Panc1 (cell line): ENCODE data around the gene NUSAP1.

ENCODE experiments used
- CTCF ChIP-seq: fragments of 450-650 bp; IDR thresholded peaks from 2 replicates; pipeline ENCODE4 v1.5.1; 2017; ENCODE audit warnings: mild to moderate bottlenecking
- POLR2AphosphoS5 ChIP-seq: IDR thresholded peaks from 2 replicates; pipeline ENCODE4 v1.6.1; 2012; ENCODE audit warnings: mild to moderate bottlenecking, low read depth, low read length, moderate library complexity

- no peak for TF ChIP-seq CTCF
- TF ChIP-seq POLR2AphosphoS5 = no peak
Measured at GRCh38 chr15:41304149-41304770, 28.4 kb upstream of the NUSAP1 start.
